NCI-H1417 treated with DMSO at 0.1 percent for 48 hours (cell line): ENCODE results near the gene LYPD6B.
A peak's percentile ranks its signal among the peaks of the same experiment; 100 is the strongest.

Source experiments
- DNase-seq: peaks from one replicate; lab custom pipeline; 2025; lab: John Stamatoyannopoulos, UW

Gene LYPD6B

DNA sequence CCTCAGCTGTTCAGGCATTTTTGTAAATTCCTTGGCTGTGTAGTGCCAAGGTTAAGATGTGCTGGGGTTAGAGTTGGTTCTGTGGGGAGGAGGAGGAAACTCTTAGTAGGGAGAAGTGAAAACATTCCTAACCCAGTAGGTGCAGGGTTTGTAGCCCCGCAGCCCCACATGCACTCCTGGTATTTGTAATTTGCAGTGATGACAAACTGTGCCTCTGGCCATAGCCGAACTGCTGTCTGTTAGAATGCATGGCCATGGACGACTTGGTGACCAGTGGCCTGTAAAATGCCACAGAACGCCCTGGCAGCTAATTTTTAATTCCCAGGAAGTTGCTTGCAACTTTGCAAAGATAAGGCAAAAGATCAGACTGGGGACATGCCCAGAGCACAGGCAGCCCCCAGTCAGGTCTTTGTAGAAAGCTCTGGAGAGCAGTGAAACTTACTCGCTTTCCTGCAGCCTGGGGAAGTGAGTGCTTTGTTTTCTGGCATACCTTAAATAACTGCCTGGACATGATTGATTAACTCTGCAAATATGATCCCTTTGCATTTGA is 38.4 kb downstream of the LYPD6B start:
- no peak for DNase-seq

DNA sequence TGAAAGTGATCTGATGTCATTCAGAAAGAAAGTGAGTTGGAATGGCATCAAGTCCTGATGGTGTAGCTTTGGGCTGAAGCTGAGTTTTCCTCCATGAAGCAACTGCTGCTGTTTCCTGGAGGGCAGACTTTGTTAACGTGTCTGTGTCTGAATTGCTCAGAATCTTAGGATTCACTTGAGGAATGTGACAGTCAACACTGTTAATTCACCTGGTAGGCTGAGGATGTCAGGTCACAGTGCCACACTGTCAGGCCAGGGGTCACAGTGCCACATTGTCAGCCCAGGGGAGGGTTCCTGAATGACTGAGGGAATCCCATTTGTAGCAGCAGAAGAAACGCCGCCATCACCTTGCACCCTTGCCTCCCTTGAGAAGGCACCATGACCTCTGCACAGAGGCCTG is 39.4 kb downstream of the LYPD6B start:
- DNase-seq: no peak

DNA sequence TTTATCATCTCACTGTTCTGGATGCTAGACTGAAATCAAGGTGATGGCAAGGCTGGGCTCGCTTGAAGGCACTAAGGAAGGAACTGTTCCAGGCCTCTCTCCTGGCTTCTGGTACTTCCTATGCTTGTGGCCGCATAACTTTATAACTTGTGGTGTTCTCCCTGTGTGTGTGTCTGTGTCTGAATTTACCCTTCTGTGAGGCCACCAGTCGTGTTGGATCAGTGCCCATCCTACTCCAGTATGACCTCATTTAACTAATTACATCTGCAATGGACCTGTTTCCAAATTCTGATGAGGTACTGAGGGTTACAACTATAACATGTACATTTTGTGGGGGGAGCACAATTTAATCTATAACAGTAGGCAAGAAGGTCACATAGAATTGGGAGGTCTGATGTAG is 41.6 kb downstream of the LYPD6B start:
- no peak for DNase-seq

DNA sequence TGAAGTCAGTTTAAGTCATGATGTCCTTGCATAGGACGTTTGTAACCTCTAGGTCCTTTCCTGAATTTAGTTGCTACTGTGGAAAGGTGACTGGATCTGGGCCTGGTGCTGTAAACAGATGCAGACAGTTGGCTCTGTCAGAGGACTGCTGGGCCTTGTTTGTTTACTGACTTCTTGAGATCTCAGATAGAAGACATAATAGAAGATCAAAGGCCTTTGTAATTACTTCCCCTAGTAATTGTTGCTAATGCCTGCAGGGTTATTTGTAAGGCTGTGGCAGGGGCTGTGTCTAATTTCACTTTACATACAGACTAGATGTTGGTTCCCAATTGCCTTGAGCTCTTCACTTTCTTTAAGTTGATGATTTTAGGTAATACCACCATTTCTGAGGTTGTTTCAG is 42.5 kb downstream of the LYPD6B start:
- peak; percentile 24 for DNase-seq

DNA sequence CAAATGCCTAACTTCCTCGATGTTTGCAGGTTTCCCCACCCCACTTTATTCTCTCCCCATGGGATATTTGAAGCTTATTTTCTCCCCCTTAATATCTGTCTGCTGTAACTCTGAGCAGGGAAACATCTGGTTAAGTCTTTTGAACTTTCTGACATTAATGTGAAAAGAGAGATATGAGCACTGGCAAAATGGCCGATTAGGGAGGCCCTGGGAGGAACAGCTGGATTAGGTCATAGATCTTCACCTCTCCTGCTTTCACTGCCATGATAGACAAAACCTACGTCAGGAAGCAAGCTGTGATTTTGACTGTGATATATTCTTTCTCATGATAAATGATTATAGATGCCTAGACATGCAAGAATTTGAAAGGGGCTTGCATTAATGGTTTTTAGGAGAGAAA is 43.6 kb downstream of the LYPD6B start:
- no peak for DNase-seq

DNA sequence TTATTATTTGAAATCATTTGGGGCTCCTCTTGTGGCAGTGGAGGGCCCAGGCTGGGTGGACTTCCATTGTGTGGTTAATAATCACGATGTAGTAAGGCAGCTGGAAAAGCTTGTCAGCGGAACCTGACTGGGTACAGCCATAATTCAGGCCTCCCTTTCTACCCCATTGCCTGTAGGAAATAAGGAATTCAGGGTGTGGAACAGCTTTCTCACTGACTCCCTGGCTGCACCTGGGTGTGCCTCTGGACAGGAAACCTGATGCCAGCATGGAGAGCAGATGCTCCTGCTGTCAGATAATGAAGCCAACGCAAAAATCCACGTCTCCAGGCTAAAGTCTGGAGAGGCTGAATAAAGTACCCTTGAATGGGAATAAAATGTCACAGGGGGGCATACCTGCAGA is 44.2 kb downstream of the LYPD6B start:
- DNase-seq: no peak

DNA sequence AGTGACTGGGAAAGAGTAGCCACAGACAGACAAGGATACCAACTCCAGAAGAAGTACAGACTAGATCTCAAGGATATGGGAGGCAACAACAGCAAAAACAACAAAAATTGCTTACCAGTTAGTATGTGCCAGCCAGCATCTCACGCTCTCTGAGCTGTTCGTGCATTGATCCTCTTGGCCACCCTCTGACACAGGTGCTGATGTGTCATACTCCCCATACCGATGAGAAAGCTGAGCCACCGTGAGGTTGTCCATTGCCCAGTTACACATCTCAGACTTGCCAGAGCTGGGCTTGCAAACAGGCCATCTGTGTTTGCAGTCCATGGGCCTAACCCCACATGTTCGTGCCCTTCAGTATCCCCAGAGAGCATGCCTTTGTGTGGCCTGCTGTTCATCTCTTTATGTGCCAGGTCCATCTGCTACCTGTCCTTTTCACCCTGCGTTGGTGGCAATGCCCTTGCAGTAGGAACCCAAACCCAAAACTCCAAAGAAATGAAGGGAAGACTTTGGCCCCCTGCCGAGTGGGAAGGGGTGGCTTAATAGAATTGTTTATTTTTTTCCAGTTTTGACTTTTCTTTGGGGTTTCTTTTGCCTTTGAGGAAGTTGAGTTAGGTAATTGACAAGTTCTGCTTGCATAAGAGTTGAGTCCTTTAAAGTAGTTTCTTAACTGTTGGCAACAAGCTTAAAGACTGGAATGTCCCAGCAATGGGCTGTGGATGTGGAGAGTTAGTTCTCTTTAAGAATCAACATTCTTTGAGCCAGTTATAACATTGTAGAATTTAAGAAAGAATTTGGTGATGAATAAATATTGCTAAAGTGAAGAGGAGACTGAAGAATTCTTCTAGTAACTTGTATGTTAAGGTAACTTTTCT is 46.7 kb downstream of the LYPD6B start:
- no peak for DNase-seq

DNA sequence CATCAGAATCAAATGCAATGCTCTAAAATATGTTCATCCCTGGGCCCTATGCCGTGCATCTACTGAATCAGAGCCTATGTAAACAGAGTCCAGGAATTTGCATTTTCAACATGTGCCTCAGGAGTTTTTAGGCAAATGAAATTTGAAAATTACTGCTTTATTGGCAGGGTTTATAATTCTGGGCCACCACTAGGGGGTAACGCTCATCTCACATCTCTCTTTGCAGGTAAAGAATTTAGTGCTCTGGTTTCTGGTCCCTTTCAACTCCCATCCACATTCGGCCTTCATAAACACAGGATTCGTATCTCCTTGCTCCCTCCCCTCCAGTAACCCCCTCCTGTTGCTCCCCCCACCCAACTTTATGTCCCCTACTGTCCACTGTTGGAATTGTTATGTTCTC is 49.3 kb downstream of the LYPD6B start:
- no peak for DNase-seq

DNA sequence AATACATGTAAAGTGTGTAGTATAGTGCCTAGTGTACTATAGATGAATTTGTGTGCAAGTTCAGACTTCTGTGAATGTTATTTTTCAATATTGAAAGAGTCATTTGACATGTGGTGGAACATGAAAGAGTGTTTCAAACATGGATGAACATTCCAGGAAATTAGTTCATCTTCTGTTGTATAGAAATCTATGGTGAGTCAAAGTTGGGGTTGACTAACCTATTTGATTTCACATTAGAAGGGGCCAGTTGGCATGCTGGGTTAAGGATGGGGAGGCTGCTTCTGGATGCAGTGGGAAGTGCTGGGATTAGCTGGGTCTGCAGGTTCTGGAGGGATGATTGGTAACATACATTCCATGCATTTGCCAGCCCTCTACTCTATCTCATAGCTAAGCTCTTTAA is 50.6 kb downstream of the LYPD6B start:
- DNase-seq: no peak

DNA sequence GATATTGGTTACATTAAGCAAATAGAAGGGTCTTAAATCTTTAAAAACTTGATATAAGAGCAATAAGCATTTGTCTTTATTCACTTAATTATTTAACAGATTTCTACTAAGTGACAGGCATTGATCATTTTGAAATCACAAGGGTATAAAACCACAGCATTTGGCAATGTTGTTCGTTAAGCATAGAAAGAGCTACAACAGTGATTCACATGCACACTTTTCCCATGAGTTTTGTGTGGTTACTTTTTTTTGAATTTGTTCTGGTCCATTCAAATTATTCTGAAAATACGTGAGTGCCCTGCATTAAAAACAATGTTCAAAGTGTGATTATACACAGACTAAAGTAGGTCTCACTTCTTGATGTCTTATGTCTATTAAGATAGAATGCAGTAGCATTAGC is 52.2 kb downstream of the LYPD6B start:
- no peak for DNase-seq

DNA sequence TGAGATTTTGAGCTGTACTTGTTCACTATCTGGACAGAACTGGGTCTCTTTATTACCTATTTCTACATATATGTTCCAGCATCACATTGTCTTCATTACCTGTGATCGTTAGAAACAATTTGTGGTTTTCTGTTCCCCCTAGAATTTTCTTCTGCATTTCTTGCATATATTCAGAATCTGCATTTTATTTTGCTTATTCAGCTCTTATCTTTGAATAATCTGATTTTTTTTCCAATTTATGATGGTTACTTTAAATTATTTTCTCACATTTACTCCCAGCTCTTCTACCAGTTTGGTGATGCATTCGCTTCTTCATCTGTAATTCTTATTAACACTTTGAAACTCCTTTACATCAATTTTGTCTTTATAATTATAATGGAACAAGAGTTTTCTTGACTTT is 55.1 kb downstream of the LYPD6B start:
- DNase-seq: no peak

DNA sequence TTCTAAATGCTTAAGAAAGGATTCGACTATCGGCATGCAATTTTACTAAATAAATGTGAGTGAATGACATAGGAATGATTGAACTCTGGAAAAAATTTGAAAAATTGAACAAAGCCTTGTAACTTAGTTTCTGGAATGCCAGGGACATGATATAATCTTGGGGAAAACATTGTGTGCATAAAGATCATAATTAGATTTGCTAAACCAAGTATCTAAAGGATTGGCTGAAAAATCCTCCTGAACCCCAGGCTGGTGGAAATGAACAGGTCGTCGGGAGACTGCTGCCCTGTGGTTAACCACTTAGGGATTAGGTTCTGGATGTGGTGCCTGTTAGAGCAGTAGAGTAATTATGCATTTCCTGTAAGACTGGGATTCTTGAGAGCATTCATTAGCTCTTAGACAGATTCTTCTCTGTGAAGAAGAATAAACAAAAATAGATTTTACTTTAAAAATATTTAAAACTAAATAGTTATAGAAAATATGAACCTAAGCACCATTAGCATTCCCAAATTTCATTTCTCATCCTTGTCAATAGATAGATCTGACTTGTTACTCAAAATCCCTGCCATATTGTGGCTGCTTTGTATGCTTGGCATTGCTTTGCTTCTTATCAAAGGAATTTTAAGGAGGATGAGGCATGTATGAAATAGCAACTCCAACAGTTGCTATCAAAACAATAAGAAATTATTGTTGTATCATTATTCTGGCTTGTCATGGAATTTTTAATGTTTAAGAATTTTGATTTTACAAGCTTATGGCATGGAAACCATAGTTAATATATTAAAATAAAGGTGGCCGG is 55.9 kb downstream of the LYPD6B start:
- DNase-seq: no peak

DNA sequence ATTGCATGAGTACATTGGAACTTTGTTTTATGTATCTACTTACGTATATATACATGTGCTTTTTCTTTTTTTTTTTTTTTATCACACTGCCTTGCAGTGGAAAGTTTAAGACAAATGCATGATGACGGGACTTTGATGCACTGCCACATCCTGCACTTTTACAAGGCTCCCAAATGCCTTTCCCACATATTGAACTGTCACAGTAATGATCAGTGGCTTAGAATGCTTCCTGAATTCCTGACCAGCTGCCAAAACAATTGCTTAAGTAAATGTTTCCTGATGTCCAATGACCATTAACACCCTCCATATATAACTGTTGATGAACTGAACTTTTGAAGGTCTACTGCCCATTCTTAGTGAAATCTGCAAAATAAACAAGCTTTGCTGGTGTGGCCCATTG is 60.2 kb downstream of the LYPD6B start:
- no peak for DNase-seq

DNA sequence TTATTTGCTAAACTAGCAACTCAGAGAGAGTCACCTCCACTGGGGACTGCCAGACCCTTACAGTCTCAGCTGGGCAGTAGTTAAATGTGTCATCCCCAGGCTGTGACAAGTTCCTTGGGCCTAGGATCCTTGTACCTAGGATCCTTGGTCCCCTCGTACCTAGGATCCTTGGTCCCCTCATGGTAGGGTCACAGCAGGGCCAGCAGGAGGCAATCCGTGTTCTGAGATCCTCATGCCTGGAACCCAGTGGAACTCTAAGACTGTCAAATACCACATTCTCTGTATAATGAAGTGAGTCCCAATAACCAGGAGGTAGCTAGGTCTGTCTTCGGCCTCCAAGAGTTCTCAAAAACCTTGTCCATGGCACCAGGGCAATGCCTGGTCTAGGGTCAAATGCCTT is 60.8 kb downstream of the LYPD6B start:
- DNase-seq: no peak

DNA sequence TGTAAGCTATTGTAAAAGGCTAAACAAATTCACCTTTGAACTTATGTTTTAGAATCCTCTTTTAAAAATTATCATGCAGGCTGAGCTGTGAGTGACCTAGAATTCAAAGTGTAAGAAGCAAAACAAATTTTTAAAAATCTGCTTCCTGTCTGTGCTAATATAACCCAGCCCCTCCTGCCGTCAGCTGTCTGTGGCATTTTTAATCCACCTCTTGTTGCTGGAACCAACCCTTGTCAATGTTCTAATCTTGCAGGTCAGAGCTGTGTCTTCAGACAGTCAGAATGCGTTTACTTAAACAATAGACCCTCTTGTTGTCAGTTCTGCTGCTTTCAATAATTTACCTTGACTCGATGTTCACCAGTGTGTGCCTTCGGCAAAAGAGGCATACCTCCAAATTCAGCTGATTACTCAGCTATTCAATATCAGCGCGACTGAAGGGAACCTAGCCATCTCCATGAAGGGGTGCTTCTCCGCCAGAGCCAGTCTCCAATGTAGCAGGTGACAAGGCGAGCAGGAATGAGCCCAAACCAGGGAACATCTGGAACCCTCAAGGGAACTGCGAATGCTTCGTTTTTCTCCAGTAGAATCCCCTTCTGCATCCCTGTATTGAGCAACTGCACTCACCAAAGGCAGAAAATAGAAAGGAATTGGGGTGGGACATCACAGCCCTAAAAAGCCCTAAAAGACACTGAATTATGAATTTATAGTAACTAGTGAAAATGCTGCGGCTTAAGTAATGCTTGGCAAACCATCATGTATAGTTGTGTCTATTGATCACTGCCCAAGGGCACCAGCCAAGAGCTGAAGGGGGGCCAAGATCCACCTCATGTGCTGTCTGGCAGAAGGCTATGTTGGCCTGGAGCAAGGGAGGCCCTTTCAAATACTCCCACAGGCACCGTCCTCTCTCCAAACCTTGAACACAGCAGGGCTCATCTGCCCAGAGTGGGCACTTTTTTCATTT is 62.5 kb downstream of the LYPD6B start:
- no peak for DNase-seq

DNA sequence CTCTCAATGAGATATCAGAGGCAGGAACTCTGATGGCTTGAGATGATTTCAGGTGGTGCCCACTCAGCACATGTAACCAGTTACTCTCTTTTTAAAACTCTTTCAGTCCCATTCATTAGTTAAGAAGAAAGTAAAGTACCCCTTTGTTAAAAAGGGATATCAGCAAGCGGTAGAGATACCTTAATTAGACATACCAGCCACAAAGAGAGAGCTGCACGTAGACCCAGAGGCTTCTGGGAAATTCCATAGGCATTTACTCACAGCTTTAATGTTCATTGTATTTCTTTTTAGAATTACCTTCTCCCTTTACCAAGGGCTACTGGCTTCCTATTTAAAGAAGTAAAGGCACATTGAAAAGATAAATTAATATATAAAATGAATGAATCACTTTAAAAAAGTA is 63.3 kb downstream of the LYPD6B start:
- no peak for DNase-seq

DNA sequence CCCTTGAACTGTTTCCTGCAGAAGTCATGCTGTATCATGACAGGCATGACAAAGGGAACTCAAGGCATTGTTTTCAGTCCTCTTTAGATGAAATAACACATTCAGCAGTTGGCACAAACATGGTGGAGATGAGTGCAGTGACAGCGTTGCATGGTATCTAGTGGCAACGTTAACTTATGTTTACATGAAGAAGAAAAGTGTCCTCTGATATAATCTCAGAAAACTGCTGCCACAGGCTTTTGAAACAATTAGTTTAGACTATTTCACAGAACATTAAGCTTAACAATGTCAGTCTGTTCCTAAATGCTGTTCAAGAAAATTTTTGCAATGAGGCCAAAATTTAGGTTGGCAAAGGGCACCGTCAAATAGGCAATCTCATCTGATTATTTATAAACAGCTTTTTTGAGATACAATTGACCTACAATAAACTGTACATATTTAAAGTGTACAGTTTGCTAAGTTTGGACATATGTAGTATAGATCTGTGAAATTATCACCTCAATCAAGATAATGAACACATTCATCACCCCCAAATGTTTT is 64.7 kb downstream of the LYPD6B start:
- DNase-seq: no peak

DNA sequence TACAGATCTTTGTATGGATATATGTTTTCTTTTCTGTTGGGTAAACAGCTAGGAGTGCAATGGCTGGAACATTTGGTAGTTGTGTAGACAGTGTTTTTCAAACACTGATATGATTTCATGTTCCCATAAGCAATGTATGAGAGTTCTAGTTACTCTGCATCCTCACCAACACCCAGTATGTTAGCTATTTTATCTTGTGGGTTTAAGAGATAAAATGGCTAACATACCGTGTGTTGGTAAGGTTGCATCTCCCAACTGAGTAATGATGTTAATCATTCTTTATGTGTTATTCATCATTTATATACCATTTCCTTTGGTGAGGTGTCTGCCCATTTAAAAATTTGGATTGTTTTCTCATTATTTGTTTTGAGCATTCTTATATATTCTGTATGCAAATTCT is 65.7 kb downstream of the LYPD6B start:
- DNase-seq: no peak

DNA sequence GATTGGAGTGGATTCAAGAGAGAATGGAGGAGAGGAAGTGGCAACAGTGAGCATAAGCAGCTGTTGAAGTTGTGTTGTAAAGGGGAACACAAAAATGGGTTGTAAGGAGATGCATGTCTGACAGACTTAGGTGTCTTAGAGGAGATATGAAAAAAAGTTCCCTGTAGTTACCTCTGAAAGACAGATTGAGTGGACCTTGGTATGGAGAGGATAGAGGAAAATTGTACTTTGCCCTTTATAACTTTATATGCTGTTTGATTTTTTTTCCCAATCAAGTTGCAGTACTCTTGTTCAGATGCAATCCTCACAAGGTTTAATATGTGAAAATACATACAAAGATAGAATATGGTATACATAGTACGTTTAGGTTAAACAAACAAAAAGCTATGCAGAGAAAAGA is 73.6 kb downstream of the LYPD6B start:
- DNase-seq: no peak

DNA sequence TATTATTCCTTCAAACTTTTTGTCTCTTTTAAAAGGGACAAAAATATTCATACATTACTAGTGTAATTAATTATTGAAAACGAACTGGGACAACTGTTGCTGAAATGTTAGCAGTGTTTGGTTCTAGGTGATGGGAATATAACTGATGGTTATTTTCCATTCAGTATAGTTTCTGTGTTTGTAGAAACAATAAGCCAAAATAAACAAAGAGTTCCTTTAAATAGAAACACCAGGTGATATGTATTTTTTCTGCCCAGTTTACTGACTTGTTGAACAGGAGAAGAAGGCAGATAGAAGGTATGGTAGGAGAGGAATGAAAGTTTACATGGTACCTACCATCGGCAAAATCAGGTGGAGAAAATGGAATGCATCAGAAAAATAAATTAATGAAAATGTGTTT is 74.2 kb downstream of the LYPD6B start:
- DNase-seq: no peak

DNA sequence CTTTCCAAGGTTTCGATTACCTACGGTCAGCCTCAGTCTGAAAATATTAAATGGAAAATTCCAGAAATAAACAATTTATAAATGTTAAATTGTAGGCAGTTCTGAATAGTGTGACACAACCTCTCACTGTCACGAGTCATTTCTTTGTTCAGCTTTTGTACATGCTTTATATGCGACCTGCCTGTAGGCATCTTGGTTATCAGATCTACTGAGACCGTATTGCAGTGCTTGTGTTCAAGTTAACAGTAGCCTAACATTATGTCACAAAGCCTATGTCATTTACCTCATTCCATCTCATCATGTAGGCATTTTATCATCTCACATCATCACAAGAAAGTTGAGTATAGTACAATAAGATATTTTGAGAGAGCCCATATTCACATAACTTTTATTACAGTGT is 77.3 kb downstream of the LYPD6B start:
- DNase-seq: no peak

DNA sequence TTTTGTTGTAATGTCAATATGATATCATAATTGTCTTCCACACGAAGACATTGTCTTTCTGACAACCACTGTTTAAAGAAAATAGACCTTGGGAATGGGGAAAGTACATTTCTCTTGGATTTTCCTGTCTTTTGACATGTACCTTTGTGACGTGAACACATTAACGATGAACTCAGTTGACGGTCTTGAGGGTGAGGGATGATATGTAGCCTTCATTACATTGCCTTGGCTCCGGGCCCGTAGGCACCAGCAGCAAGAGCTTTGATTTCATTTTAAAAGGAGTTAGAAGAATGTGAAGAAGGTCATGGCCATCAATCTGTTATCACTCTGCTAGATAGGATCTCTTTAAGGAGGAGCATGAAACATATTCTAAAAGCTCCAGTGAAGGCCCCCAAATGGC is 80.9 kb downstream of the LYPD6B start:
- DNase-seq: no peak
